ENCODE data around the gene FLRT2. TPM values are rescaled to one million over a fixed set of nuclear protein-coding genes. Genes with fewer than 3 reads are reported as not detected.

The FLRT2 gene
- total and polyA plus RNA-seq, 9 of the 15 experiments (the other 6 are each of a cell fraction or from before 2014, with no cell fraction given), result 0.02 TPM; not detected in 8

DNA sequence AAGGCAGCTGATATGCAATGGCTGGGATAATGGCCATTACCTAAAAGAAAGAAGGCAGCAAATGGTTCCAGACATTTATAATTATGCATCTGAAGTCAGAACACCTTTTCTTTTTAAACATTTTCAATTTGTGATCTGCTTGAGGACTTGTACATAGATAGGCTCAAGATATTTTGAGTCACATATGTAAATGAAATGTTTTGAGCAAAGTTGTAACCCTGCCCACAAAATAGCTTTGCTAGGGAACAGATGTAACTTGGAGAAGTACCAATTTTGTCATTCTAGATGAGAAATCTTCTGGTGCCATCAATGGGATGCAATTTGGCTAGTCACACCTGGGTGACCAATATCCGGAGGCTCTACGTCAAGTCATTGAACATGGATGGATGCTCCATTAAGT is 123.1 kb downstream of the FLRT2 start (continued):
- TF ChIP-seq, protein P1, sequence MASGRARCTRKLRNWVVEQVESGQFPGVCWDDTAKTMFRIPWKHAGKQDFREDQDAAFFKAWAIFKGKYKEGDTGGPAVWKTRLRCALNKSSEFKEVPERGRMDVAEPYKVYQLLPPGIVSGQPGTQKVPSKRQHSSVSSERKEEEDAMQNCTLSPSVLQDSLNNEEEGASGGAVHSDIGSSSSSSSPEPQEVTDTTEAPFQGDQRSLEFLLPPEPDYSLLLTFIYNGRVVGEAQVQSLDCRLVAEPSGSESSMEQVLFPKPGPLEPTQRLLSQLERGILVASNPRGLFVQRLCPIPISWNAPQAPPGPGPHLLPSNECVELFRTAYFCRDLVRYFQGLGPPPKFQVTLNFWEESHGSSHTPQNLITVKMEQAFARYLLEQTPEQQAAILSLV (tag; IDR thresholded peaks at IDR 0.05), result no peak
- TF ChIP-seq ELF4 (CRISPR knock-in tag; IDR thresholded peaks at IDR 0.05) (no peak), CEBPG (CRISPR knock-in tag; IDR thresholded peaks at IDR 0.05) (no peak), CEBPG (tag; conservative IDR thresholded peaks at IDR 0.05 in 1 of 2, IDR thresholded peaks at IDR 0.05 in 1 of 2) (no peak), TRIM24 (IDR thresholded peaks at IDR 0.05) (no peak), ELF1 (tag; IDR thresholded peaks at IDR 0.05) (no peak), FOXP1 (CRISPR knock-in tag; IDR thresholded peaks at IDR 0.05) (no peak), NR4A1 (CRISPR knock-in tag; IDR thresholded peaks at IDR 0.05) (no peak), NR4A1 (tag; IDR thresholded peaks at IDR 0.05) (no peak), ATF1 (CRISPR knock-in tag; IDR thresholded peaks at IDR 0.05) (no peak), ATF1 (tag; IDR thresholded peaks at IDR 0.05) (no peak), PTRF (tag; IDR thresholded peaks at IDR 0.05) (no peak), MYC (IDR thresholded peaks at IDR 0.05; ENCODE audit: low read depth, low read length) (no peak), MYC (CRISPR knock-in tag; IDR thresholded peaks at IDR 0.05; ENCODE audit: borderline replicate concordance, low read depth) (no peak)
- TF ChIP-seq, protein P2, sequence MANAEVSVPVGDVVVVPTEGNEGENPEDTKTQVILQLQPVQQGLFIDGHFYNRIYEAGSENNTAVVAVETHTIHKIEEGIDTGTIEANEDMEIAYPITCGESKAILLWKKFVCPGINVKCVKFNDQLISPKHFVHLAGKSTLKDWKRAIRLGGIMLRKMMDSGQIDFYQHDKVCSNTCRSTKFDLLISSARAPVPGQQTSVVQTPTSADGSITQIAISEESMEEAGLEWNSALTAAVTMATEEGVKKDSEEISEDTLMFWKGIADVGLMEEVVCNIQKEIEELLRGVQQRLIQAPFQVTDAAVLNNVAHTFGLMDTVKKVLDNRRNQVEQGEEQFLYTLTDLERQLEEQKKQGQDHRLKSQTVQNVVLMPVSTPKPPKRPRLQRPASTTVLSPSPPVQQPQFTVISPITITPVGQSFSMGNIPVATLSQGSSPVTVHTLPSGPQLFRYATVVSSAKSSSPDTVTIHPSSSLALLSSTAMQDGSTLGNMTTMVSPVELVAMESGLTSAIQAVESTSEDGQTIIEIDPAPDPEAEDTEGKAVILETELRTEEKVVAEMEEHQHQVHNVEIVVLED (CRISPR knock-in tag; IDR thresholded peaks at IDR 0.05), result no peak

All from K562 (cell line).